Muscle layer of colon (tissue), 2 donors: ENCODE measurements around the gene C11orf16.

Experiments used
- H3K27ac ChIP-seq: one replicate; pipeline ENCODE4 v1.7.0; 2013; ENCODE audit warnings: low read depth, mild to moderate bottlenecking, low read length, moderate library complexity
- H3K27me3 ChIP-seq, 2 donors: one replicate each; pipeline ENCODE4 v1.7.0; 2013; ENCODE audit warnings: low read length in 2 of 2, mild to moderate bottlenecking in 2 of 2; ENCODE audit not compliant: insufficient read depth in 2 of 2, control insufficient read depth in 1 of 2
- H3K36me3 ChIP-seq: one replicate; pipeline ENCODE4 v1.7.0; 2013; ENCODE audit warnings: mild to moderate bottlenecking, low read length; ENCODE audit not compliant: insufficient read depth
- H3K4me1 ChIP-seq: one replicate; pipeline ENCODE4 v1.7.0; 2013; ENCODE audit warnings: mild to moderate bottlenecking, low read length; ENCODE audit not compliant: insufficient read depth
- H3K4me3 ChIP-seq, 2 donors: one replicate each; pipeline ENCODE4 v1.7.0; 2013; ENCODE audit warnings: low read length in 2 of 2, low read depth in 1 of 2, mild to moderate bottlenecking in 1 of 2, moderate library complexity in 1 of 2
- H3K9ac ChIP-seq: one replicate; pipeline ENCODE4 v1.7.0; 2013; ENCODE audit warnings: low read length
- H3K9me3 ChIP-seq: one replicate; pipeline ENCODE4 v1.7.0; 2013; ENCODE audit warnings: mild to moderate bottlenecking, low read length
- donor health status: abdominal sarcoma.
- donor health status: Adenocarcinoma of cecum.

C11orf16 gene

DNA sequence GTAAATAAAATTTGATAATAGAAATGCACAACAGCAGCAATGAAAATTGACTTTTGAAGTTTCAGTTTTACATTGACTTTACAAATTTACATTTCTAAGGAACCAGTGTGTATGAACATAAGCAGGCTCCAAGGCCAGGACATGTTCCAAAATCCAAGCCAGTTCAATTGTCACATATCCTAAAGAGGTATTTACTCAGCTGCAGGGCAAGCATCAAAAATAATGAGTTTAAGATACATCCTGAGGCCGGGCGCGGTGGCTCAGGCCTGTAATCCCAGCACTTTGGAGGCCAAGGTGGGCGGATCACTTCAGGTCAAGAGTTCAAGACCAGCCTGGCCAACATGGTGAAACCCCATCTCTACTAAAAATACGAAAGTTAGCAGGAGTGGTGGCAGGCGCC, 60.8 kb downstream of the C11orf16 start:
- Histone ChIP-seq H3K27me3 (no peaks in the 10 kb centered on the region), H3K4me3 (peak overlapping the region in 1 of 2 donors; percentile 85), H3K9ac (no peak overlapping the region), H3K9me3 (no peaks in the 10 kb centered on the region), H3K27ac (peak overlapping the region; percentile 81), H3K36me3 (no peaks in the 10 kb centered on the region), H3K4me1 (peaks cover 35% of the 10 kb centered on the region)

DNA sequence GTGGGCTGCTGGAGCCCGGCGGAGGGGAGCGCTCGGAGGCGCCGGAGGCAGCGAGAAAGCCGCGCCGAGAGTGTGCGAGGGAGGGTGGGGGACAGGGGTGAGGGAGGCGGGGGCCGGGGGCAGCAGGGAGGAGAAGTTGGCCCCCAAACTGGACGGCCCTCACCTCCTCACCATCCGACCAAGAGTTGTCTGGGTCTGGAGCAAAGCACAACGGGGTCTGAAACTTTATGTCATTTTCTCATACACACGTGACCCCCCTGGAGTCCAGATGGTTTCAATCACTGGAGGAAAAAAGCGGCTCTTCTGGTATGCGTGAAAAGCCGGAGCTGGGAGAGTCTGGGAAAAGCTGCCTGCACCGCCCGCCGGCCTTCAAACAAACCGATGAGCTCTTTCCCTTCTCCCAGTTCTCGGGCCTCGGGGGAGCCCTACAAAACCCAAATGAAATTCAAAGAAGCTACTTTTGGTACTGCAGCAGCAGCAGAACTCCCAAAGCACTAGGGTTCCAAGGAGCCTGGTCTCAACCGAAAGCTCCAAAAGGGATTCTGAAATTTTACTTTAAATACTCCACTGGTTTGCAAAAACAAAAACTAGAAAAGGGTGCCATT, 61.5 kb downstream of the C11orf16 start:
- Histone ChIP-seq H3K9ac (no peak overlapping the region), H3K27me3 (no peaks in the 10 kb centered on the region), H3K9me3 (no peaks in the 10 kb centered on the region), H3K4me1 (peaks cover 35% of the 10 kb centered on the region), H3K27ac (peak overlapping the region; percentile 81), H3K4me3 (peak overlapping the region; percentile 85 to 90), H3K36me3 (no peaks in the 10 kb centered on the region)

DNA sequence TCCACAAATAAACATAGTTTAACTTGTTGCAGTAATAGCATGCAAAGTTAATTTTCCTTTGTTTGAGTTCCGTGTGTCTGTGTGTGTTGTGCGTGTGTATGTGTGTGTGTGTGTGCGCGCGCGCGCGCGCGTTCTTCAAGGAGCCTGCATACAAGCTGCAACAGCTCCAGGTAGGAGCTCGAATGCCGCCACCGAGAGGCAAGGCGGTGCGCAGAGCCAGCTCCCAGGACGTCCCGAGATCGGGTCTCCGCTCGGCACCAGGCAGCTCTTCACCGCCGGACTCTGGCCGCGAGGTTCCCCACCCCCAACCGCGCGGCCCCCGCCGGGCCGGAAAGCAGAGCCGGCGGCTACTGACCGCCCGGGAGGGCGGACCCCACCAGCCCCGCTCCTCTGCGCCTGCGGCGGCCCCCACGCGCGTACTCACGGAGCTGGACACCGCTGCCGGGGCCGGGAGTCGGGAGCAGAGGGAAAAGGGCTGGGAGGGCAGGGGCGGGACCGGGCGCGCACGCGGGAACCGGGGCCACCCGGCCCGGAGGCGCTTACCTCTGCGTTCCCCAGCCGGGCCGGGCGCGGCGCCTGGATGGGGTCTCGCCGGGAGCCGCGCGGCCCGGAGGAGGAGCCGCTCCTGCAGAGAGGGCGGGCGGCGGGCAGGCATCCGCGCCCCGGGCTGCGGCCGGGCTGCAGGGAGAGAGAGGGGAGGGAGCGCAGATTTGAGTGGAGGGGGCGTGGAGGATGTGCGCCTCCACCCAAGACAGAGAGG, 62.2 kb downstream of the C11orf16 start:
- Histone ChIP-seq H3K27me3 (no peaks in the 10 kb centered on the region), H3K9ac (peak overlapping the region; percentile 45), H3K27ac (peak overlapping the region; percentile 81), H3K36me3 (no peaks in the 10 kb centered on the region), H3K4me3 (peak overlapping the region; percentile 85 to 90), H3K4me1 (peaks cover 35% of the 10 kb centered on the region), H3K9me3 (no peaks in the 10 kb centered on the region)
